SK-N-SH (cell line): ENCODE measurements around the gene POU4F3. TPM values are rescaled to one million over a fixed set of nuclear protein-coding genes. Genes with fewer than 3 reads are reported as not detected.

Experiments
- CTCF ChIA-PET: fragments of 300-600, 350-600 bp; formaldehyde crosslinking; extraction: SDS; loops from one replicate; lab custom pipeline; 2021; lab: Yijun Ruan, JAX
- POLR2A ChIA-PET: fragments of 350-600 bp; sonication (Branson Sonifier 250); formaldehyde crosslinking; extraction: SDS; loops from one replicate; lab custom pipeline; 2020; ENCODE audit warnings: antibody characterized with exemption, inconsistent platforms; lab: Yijun Ruan, JAX
- DNase-seq: peaks from one replicate; pipeline ENCODE4 v3.0.0; 2012
- H2AFZ ChIP-seq: fragments of 200-600 bp; sonication (generic); 2 replicates; pipeline ENCODE4 v1.8.1; 2016; ENCODE audit warnings: antibody characterized with exemption, mild to moderate bottlenecking, low read depth
- H3F3A ChIP-seq: fragments of 200-600 bp; sonication (generic); replicated peaks from 2 replicates; pipeline ENCODE3; 2016; ENCODE audit warnings: antibody characterized with exemption, mild to moderate bottlenecking; ENCODE audit not compliant: insufficient read depth
- H3K27ac ChIP-seq, 2 experiments: fragments of 200-500 bp in 1 of 2; fragments of 200-600 bp in 1 of 2; sonication (Bioruptor generic) in 1 of 2; sonication (generic), shearing (Covaris generic) in 1 of 2; 2 replicates each; pipeline versions ENCODE4 v1.5.1 to v1.6.1; 2014 to 2016; ENCODE audit warnings: low read depth in 2 of 2, inconsistent platforms in 1 of 2, low read length in 1 of 2, mild to moderate bottlenecking in 1 of 2, mixed read lengths in 1 of 2
- H3K27me3 ChIP-seq: fragments of 200-600 bp; sonication (generic), shearing (Covaris generic); 2 replicates; pipeline ENCODE4 v1.6.1; 2016; ENCODE audit warnings: mixed run types; ENCODE audit not compliant: insufficient read depth
- H3K36me3 ChIP-seq, 2 experiments: fragments of 200-500 bp in 1 of 2; fragments of 200-600 bp in 1 of 2; sonication (Bioruptor generic) in 1 of 2; sonication (generic) in 1 of 2; replicated peaks in 1 of 2; 2 replicates each; pipeline versions ENCODE3 to v1.5.1; 2014 to 2016; ENCODE audit warnings: low read length in 1 of 2, mild to moderate bottlenecking in 1 of 2; ENCODE audit not compliant: insufficient read depth in 2 of 2, control insufficient read depth in 1 of 2
- H3K4me1 ChIP-seq, 2 experiments: fragments of 200-500 bp in 1 of 2; fragments of 200-600 bp in 1 of 2; sonication (Bioruptor generic) in 1 of 2; sonication (generic), shearing (Covaris generic) in 1 of 2; 2 replicates each; pipeline versions ENCODE4 v1.5.1 to v1.6.1; 2014 to 2016; ENCODE audit warnings: low read depth in 1 of 2, low read length in 1 of 2, mixed run types in 1 of 2; ENCODE audit not compliant: insufficient read depth in 2 of 2, control insufficient read depth in 1 of 2
- H3K4me2 ChIP-seq: fragments of 200-600 bp; sonication (generic), shearing (Covaris generic); 2 replicates; pipeline ENCODE4 v1.6.1; 2017; ENCODE audit warnings: mixed run types
- H3K4me3 ChIP-seq, 2 experiments: fragments of 200-500 bp in 1 of 2; fragments of 200-600 bp in 1 of 2; sonication (Bioruptor generic) in 1 of 2; sonication (generic), shearing (Covaris generic) in 1 of 2; 2 replicates each; pipeline versions ENCODE4 v1.5.1 to v1.8.1; 2014 to 2016; ENCODE audit warnings: low read depth in 2 of 2, inconsistent platforms in 1 of 2, low read length in 1 of 2, mild to moderate bottlenecking in 1 of 2, mixed read lengths in 1 of 2, moderate library complexity in 1 of 2
- H3K79me2 ChIP-seq: fragments of 200-600 bp; sonication (generic); 2 replicates; pipeline ENCODE4 v1.8.1; 2017; ENCODE audit warnings: mild to moderate bottlenecking; ENCODE audit not compliant: insufficient read depth
- H3K9ac ChIP-seq: fragments of 200-600 bp; sonication (generic); 2 replicates; pipeline ENCODE4 v1.6.1; 2017; ENCODE audit warnings: mixed run types
- H3K9me2 ChIP-seq: fragments of 200-600 bp; sonication (generic); 2 replicates; pipeline ENCODE4 v1.6.1; 2017; ENCODE audit warnings: mixed run types
- H3K9me3 ChIP-seq: fragments of 200-600 bp; sonication (generic); 2 replicates; pipeline ENCODE4 v1.6.1; 2017; ENCODE audit warnings: mixed run types, mild to moderate bottlenecking, moderate library complexity
- H4K20me1 ChIP-seq: fragments of 200-600 bp; sonication (generic); 2 replicates; pipeline ENCODE4 v1.6.1; 2017; ENCODE audit warnings: mild to moderate bottlenecking, mixed run types; ENCODE audit not compliant: insufficient read depth
- EP300 ChIP-seq, 2 experiments: IDR thresholded peaks; 2 replicates each; pipeline versions ENCODE4 v1.4.0 to v1.6.1; 2012; ENCODE audit warnings: borderline replicate concordance in 1 of 2, low read depth in 1 of 2, low read length in 1 of 2
- EZH2phosphoT487 ChIP-seq: fragments of 200-600 bp; sonication (generic); IDR thresholded peaks from 2 replicates; pipeline ENCODE4 v1.6.1; 2017; ENCODE audit warnings: low read depth, mixed run types, mild to moderate bottlenecking, antibody characterized with exemption, moderate library complexity, borderline replicate concordance
- FOXJ3 ChIP-seq: sonication (generic); formaldehyde crosslinking; IDR thresholded peaks from 2 replicates; pipeline ENCODE4 v1.5.1; 2020; ENCODE audit warnings: mild to moderate bottlenecking, missing genetic modification reagents
- GABPA ChIP-seq: IDR thresholded peaks from 2 replicates; pipeline ENCODE4 v1.4.0; 2012; ENCODE audit warnings: low read depth, mild to moderate bottlenecking
- MAX ChIP-seq: IDR thresholded peaks from 2 replicates; pipeline ENCODE4 v1.4.0; 2012; ENCODE audit warnings: low read depth
- MXI1 ChIP-seq: IDR thresholded peaks from 2 replicates; pipeline ENCODE4 v1.6.1; 2012; ENCODE audit warnings: mild to moderate bottlenecking, low read depth, low read length, improper control_type of control experiment
- NFIC ChIP-seq: IDR thresholded peaks from 2 replicates; pipeline ENCODE4 v1.4.0; 2012; ENCODE audit warnings: borderline replicate concordance
- NRF1 ChIP-seq: IDR thresholded peaks from 2 replicates; pipeline ENCODE4 v1.6.1; 2012; ENCODE audit warnings: low read depth, mild to moderate bottlenecking, low read length
- PBX3 ChIP-seq: IDR thresholded peaks from 2 replicates; pipeline ENCODE4; 2012
- RAD21 ChIP-seq: IDR thresholded peaks from 2 replicates; pipeline ENCODE4 v1.6.1; 2012; ENCODE audit warnings: mild to moderate bottlenecking, low read length
- RFX5 ChIP-seq: IDR thresholded peaks from 2 replicates; pipeline ENCODE4 v1.6.1; 2012; ENCODE audit warnings: mild to moderate bottlenecking, improper control_type of control experiment, low read length
- RXRA ChIP-seq: IDR thresholded peaks from 2 replicates; pipeline ENCODE4 v1.4.0; 2012; ENCODE audit warnings: low read depth, mild to moderate bottlenecking, borderline replicate concordance
- SIN3A ChIP-seq: IDR thresholded peaks from 2 replicates; pipeline ENCODE4 v1.6.1; 2012; ENCODE audit warnings: low read depth, mild to moderate bottlenecking, low read length, moderate library complexity, borderline replicate concordance
- SMC3 ChIP-seq: IDR thresholded peaks from 2 replicates; pipeline ENCODE4 v1.6.1; 2012; ENCODE audit warnings: low read depth, low read length, improper control_type of control experiment
- TCF12 ChIP-seq: IDR thresholded peaks from 2 replicates; pipeline ENCODE4 v1.4.0; 2012
- TEAD4 ChIP-seq: IDR thresholded peaks from 2 replicates; pipeline ENCODE4 v1.4.0; 2012; ENCODE audit warnings: mild to moderate bottlenecking, borderline replicate concordance; ENCODE audit not compliant: insufficient read depth
- USF1 ChIP-seq: IDR thresholded peaks from 2 replicates; pipeline ENCODE4 v1.4.0; 2012; ENCODE audit warnings: low read depth, borderline replicate concordance
- YY1 ChIP-seq: IDR thresholded peaks from 2 replicates; pipeline ENCODE4 v1.4.0; 2012; ENCODE audit warnings: low read depth, mild to moderate bottlenecking
- ZBTB33 ChIP-seq: IDR thresholded peaks from 2 replicates; pipeline ENCODE4 v1.4.0; 2012; ENCODE audit warnings: low read depth, borderline replicate concordance
- WGBS: methylation state at CpG from one replicate; pipeline ENCODE4 v1.1.6; 2017; ENCODE audit warnings: low lambda C conversion rate; 5-methylcytosine and 5-hydroxymethylcytosine counted together
- polyA plus RNA-seq, 3 experiments: library from polyadenylated mRNA; depleted of rRNA; stranded (reverse); fragments of >200 nt; gene quantifications; 2 replicates each; pipeline ENCODE4 v1.2.3, GENCODE V29; 2012

The POU4F3 gene
- polyA plus RNA-seq, 1 of the 3 experiments (the other 2 are of a cell fraction) = 0.08 TPM

- Histone ChIP-seq H3K27ac (no peak overlapping the region), H2AFZ (no peak overlapping the region)
- CTCF ChIA-PET = interaction anchor here (1.0 kb wide), 1 partner anchor 15 kb away, joined by 3 read pairs; no protein-coding TSS in a partner anchor
- whole genome bisulfite sequencing = 14% methylated on average over 2 of the region's 2 CpGs
- TF ChIP-seq YY1 (no peak), TEAD4 (no peak), SIN3A (no peak), ZBTB33 (no peak), GABPA (no peak), FOXJ3 (CRISPR knock-in tag) (no peak), RAD21 (no peak), PBX3 (no peak), TCF12 (no peak), SMC3 (no peak), NFIC (no peak), NRF1 (no peak), USF1 (no peak), EZH2phosphoT487 (no peak), RFX5 (no peak), MAX (no peak), MXI1 (no peak), RXRA (no peak), EP300 (IDR thresholded peaks at IDR 0.05; ENCODE audit: borderline replicate concordance in 1 of 2, low read depth in 1 of 2, low read length in 1 of 2) (no peak)
- TF ChIP-seq, all 33 proteins: peak for 0
- H4K20me1 ChIP-seq = no peaks in the 10 kb centered on the region
- H3K4me3 ChIP-seq = no peak overlapping the region
- H3F3A ChIP-seq = no peaks in the 10 kb centered on the region
- H3K79me2 ChIP-seq = no peaks in the 10 kb centered on the region
- H3K4me1 ChIP-seq = peaks cover 0 to 8% of the 10 kb centered on the region in 2 experiments; a peak in 1 of 4 replicates
- no peak overlapping the region for H3K9ac ChIP-seq
- no peak overlapping the region for H3K4me2 ChIP-seq
- H3K27me3 ChIP-seq = peaks cover 5% of the 10 kb centered on the region; the same call in 1 of the 2 replicates
- POLR2A ChIA-PET = no interaction called here
- H3K9me2 ChIP-seq = no peaks in the 10 kb centered on the region
- no peaks in the 10 kb centered on the region for H3K36me3 ChIP-seq
- H3K9me3 ChIP-seq = no peaks in the 10 kb centered on the region
- DNase-seq = no peak
Observed at GRCh38 chr5:146365618-146366017, 27.0 kb downstream of the POU4F3 start.
